Neural crest cell (in vitro differentiated cells): Measurements from ENCODE around the gene EMC9. TPM values are rescaled to one million over a fixed set of nuclear protein-coding genes. Genes with fewer than 3 reads are reported as not detected.

ENCODE experiments used
- DNase-seq: peaks from one replicate; pipeline ENCODE4 v3.0.0; 2021; ENCODE audit warnings: low read depth, mixed read lengths, low spot score
- H3K27ac Mint-ChIP-seq: one replicate; pipeline ENCODE4 v1.8.0; 2021; ENCODE audit warnings: mild to moderate bottlenecking, mixed read lengths; ENCODE audit not compliant: unreplicated experiment
- H3K27me3 Mint-ChIP-seq: 2 replicates; pipeline ENCODE4 v1.8.0; 2021; ENCODE audit warnings: low read depth, mild to moderate bottlenecking, mixed read lengths
- H3K36me3 Mint-ChIP-seq: 2 replicates; pipeline ENCODE4 v1.8.0; 2021; ENCODE audit warnings: low read depth, mild to moderate bottlenecking, mixed read lengths
- H3K4me1 Mint-ChIP-seq: 2 replicates; pipeline ENCODE4 v1.8.0; 2021; ENCODE audit warnings: mixed read lengths
- H3K4me3 Mint-ChIP-seq: one replicate; pipeline ENCODE4 v1.8.0; 2021; ENCODE audit warnings: mild to moderate bottlenecking, mixed read lengths
- H3K9me3 Mint-ChIP-seq: 2 replicates; pipeline ENCODE4 v1.8.0; 2021; ENCODE audit warnings: mixed read lengths
- CTCF ChIP-seq: fragments of 200-600 bp; sonication (generic); conservative IDR thresholded peaks from 2 replicates; pipeline ENCODE4 v1.5.0; 2021; ENCODE audit warnings: antibody characterized with exemption, mild to moderate bottlenecking
- total RNA-seq: library from RNA; stranded (reverse); gene quantifications from 2 replicates; pipeline ENCODE4 v1.2.1, GENCODE V29; 2021

EMC9 gene
- total RNA-seq, 1 donor from 2014 or later = 28.3 TPM

- Mint-ChIP-seq H3K4me1 (peaks cover 11% of the 10 kb centered on the region), H3K27ac (no peak overlapping the region), H3K4me3 (peak overlapping the region; percentile 72), H3K27me3 (peaks cover 2% of the 10 kb centered on the region), H3K9me3 (no peaks in the 10 kb centered on the region), H3K36me3 (peaks cover 10% of the 10 kb centered on the region)
- DNase-seq = no peak
- TF ChIP-seq CTCF = no peak
These were observed 37.2 kb upstream of the EMC9 start for GRCh38 chr14:24178399-24179178.

DNA sequence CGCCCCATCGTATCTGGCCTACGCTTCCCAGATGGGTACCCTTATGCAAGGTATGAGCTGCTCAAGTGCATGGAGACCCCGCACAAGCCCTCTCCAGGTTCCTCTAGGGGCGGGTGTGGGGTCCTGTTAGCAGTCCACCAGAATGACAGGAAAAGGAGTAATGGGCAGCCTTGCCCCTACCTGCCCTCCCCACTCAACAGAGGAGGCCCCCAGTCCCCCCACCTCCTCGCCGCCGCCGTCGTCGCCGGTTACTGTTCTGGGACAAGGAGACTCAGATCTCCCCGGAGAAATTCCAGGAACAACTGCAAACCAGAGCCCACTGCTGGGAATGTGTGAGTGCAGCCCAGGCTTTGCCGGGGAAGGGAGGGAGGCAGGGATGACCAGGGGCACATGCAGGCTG is 36.5 kb upstream of the EMC9 start:
- no peak for TF ChIP-seq CTCF
- Mint-ChIP-seq H3K4me3 (no peak overlapping the region), H3K27ac (no peak overlapping the region), H3K36me3 (peaks cover 10% of the 10 kb centered on the region), H3K4me1 (peaks cover 18% of the 10 kb centered on the region), H3K9me3 (no peaks in the 10 kb centered on the region), H3K27me3 (peaks cover 2% of the 10 kb centered on the region)
- DNase-seq = no peak

- no peak for DNase-seq
- Mint-ChIP-seq H3K27me3 (peaks cover 2% of the 10 kb centered on the region), H3K4me3 (peak overlapping the region; percentile 59), H3K4me1 (peaks cover 22% of the 10 kb centered on the region), H3K36me3 (peaks cover 7% of the 10 kb centered on the region), H3K27ac (no peak overlapping the region), H3K9me3 (no peaks in the 10 kb centered on the region)
- no peak for TF ChIP-seq CTCF
These were observed 35.8 kb upstream of the EMC9 start for GRCh38 chr14:24177041-24177825.

DNA sequence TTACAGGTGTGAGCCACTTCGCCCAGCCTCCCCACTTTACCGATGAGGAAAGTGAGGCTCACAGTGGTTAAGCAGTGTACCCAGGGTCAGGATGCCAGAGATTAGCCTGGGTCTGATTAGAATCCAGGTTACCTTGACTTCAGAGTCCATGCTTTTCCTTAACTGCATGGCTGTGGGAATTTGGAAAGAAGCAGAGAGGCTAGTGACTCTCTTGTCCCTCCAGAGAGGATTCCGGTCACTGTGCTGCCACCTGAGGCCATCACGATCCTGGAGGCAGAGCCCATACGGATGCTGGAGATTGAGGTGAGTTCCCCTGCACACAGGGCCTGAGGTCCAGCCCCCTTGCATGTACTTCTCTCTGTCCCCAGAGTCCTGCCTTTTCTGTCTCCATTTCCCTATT is 35.2 kb upstream of the EMC9 start:
- DNase-seq = no peak
- Mint-ChIP-seq H3K36me3 (peaks cover 7% of the 10 kb centered on the region), H3K4me3 (peak overlapping the region; percentile 59), H3K27ac (no peak overlapping the region), H3K4me1 (peaks cover 24% of the 10 kb centered on the region), H3K27me3 (peaks cover 2% of the 10 kb centered on the region), H3K9me3 (no peaks in the 10 kb centered on the region)
- TF ChIP-seq CTCF = no peak

DNA sequence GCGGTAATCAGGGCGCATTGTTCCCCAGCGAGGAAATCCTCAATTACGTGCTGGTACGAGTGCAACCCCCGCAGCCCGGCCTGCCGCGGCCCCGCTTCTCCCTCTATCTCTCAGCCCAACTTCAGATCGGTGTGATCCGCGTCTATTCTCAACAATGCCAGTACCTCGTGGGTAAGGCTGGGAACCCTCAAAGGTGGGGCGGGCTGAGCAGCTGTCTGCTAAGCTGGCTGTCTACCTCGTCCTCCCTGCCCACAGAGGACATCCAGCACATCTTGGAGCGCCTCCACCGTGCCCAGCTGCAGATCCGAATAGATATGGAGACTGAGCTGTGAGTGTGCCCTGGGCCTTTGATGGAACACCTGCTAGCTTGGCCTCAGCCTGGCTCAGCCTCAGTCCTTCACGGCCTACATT is 31.5 kb upstream of the EMC9 start:
- peak overlapping the region; percentile 92 for H3K4me3 Mint-ChIP-seq
- peaks cover 25% of the 10 kb centered on the region for H3K4me1 Mint-ChIP-seq
- H3K9me3 Mint-ChIP-seq = no peaks in the 10 kb centered on the region
- no peak for TF ChIP-seq CTCF
- H3K27ac Mint-ChIP-seq = peak overlapping the region; percentile 65
- no peak for DNase-seq
- peaks cover 7% of the 10 kb centered on the region for H3K36me3 Mint-ChIP-seq
- H3K27me3 Mint-ChIP-seq = no peaks in the 10 kb centered on the region
